Measurements from ENCODE around the gene UQCR11.

DNA sequence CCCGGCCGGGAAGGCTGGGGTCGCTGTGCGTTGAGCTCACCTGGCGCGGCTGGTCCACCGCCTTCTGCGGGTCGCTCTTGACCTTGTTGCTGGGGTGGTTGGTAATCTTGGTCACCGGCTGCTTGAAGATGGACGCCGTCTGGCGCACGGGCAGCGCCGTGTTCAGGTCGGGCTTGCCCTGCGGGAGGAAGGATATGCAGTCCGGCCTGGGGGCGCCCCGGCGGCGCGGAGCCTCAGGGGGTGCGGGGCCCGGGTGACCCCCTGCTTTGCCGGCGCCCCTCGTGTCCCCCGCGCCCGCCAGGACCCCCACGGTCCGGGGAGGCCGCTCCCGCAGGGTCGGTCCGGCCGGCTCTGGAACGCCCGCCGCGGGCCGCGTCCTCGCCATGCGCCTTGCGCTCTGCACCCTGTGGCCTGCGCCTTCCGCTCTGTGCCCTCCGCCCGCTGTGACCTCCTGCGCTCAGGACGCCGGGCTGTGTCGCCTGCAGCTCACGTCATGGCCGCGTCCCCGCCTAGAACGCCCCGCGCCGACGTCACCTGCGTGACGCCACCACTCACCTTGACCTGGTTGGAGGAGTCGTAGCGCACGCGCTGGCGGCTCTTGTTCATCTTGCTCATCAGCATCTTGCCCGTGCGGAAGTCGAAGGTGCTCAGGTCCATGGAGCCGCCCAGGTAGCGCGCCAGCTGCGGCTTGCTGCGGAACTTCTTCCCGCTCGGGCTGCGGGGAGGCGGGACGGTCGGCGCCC is 20.6 kb downstream of the UQCR11 start:
- TF ChIP-seq, protein P1, sequence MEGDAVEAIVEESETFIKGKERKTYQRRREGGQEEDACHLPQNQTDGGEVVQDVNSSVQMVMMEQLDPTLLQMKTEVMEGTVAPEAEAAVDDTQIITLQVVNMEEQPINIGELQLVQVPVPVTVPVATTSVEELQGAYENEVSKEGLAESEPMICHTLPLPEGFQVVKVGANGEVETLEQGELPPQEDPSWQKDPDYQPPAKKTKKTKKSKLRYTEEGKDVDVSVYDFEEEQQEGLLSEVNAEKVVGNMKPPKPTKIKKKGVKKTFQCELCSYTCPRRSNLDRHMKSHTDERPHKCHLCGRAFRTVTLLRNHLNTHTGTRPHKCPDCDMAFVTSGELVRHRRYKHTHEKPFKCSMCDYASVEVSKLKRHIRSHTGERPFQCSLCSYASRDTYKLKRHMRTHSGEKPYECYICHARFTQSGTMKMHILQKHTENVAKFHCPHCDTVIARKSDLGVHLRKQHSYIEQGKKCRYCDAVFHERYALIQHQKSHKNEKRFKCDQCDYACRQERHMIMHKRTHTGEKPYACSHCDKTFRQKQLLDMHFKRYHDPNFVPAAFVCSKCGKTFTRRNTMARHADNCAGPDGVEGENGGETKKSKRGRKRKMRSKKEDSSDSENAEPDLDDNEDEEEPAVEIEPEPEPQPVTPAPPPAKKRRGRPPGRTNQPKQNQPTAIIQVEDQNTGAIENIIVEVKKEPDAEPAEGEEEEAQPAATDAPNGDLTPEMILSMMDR (IDR thresholded peaks at IDR 0.05) = no peak
- no peak for TF ChIP-seq POLR2AphosphoS5 (IDR thresholded peaks at IDR 0.05)

Measured in sigmoid colon (tissue), 4 donors.